Right ventricle myocardium inferior (tissue), 1 donor: Measurements from ENCODE around the gene RRM2. TPM values are rescaled to one million over a fixed set of nuclear protein-coding genes. Genes with fewer than 3 reads are reported as not detected.

ENCODE experiments used
- ATAC-seq: fragments of 200-7000 bp; cut with Tn5 transposase; one replicate; pipeline ENCODE4 v1.9.1; 2020; ENCODE audit warnings: mild to moderate bottlenecking, moderate library complexity
- DNase-seq: peaks from one replicate; pipeline ENCODE4 v3.0.0; 2021; ENCODE audit errors: missing footprints
- intact Hi-C: fragments of 100-400 bp; cut with DNase I; formaldehyde crosslinking; loops from one replicate; pipeline ENCODE4 v1.11.0; 2022
- total RNA-seq: library from RNA; stranded (reverse); fragmentation: NEBNext Ultra II Directional; extraction: Animal tissue kit (Norgen Biotek cat#: 25700); gene quantifications from one replicate; pipeline ENCODE4 v1.2.1, GENCODE V29; 2021
- donor health status: DM: no; HTN: yes; CAD: no; lungs with severe emphysema.

RRM2 gene
- total RNA-seq, 1 donor from 2014 or later, result 4.2 TPM

DNA sequence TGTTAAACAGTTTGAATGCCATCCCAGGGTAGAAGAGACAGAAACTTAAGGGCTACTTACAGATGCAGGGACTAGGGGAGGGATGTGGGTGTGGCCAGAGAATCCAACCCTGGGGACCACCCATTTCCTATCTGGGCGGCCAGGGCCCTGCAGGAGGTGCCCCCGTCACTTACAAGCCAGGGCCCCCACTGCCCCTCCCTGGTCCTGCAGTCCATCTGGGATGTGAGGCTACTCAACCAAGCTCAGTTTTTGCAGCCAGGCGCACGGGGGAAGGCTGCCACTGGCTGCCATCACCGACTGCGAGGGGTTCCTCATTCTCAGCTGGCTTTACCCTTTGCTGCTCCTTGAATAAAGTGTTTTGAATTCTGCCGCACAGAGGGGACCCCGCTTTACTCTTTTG, 42.1 kb downstream of the RRM2 start:
- DNase-seq (no peak), ATAC-seq (no peak)
- intact Hi-C loops, result no loop called here

- ATAC-seq (no peak), DNase-seq (no peak)
These were observed 42.7 kb downstream of the RRM2 start for GRCh38 chr2:10165282-10165681.

GRCh38 chr2:10165861-10166675, 43.5 kb downstream of the RRM2 start:
- intact Hi-C loops, result no loop called here
- no peak for DNase-seq
- no peak for ATAC-seq

More at GRCh38 chr2:10165282-10165681, 42.7 kb downstream of the RRM2 start:
- intact Hi-C loops, result no loop called here

DNA sequence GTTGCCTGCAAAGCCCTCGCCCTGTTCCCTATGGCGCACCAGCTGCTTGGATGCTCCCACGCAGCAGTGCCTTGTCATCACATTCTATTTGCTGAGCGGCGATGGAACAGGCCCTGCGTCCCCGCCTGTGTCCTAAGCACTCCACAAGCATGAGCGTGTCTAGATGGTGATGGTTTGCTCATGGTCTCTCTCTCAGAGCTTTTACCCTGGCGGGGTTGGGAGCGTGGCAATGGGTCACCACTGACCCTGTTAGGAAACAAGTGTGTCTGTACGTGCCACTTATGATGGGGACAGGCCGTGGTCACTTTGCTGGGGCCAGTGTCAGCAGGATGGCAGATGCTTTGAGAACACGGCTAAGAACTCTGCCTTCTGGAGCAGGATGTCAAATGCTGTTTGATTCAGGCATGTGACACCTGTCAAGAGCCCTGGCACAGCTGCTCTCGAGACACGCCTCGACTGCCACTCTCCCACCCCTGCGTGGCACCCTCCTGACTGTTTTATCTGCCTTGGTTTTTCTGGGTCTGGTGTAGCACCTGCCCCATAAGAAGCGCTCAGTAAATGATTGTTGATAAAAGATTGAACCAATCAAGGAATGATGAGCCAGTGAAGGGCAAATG, 44.2 kb downstream of the RRM2 start:
- DNase-seq, result peak; percentile 40
- intact Hi-C loops, result no loop called here
- no peak for ATAC-seq

DNA sequence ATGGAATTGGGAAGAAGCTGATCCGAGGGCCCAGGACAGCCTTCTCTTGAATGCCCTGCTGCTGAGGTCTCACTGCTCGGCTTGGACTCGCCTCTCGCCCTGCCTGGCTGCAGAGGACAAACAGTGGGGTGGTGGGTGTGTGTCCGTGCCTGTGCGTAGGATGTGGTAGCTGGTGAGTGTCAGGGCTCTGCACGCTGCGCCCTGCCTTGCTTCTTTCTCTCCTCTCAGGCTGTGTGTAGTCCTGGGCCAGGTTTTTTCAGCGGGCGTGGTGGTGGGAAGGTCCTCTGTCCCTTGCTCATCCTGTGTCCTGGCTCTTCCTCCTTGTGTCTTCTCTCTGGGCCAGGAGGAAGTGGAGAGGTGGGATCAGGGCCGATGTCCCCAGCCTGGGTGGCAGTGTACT, 44.8 kb downstream of the RRM2 start:
- DNase-seq (no peak), ATAC-seq (no peak)
- intact Hi-C loops, result no loop called here

DNA sequence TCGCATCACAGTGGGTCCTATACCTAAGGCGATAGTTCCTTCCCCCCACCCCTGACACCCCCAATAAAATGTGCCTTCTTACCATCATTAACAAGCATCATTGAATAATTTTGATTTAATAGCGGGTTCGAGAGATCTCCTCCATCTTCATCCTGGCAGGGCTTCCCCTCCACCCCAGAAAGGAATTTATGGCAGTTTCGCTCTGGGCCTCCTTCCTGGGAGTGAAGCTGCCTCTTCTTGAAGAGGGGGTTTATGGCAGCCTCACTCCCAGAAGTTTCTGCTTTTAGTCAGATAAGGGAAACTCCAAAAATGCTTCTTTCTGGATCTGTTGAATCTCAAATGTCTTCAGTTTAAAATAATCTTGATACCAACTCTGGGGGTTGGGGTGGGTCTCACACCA, 45.7 kb downstream of the RRM2 start:
- ATAC-seq (no peak), DNase-seq (no peak)
- intact Hi-C loops, result no loop called here

GRCh38 chr2:10169053-10169578, 46.6 kb downstream of the RRM2 start:
- no peak for ATAC-seq

DNA sequence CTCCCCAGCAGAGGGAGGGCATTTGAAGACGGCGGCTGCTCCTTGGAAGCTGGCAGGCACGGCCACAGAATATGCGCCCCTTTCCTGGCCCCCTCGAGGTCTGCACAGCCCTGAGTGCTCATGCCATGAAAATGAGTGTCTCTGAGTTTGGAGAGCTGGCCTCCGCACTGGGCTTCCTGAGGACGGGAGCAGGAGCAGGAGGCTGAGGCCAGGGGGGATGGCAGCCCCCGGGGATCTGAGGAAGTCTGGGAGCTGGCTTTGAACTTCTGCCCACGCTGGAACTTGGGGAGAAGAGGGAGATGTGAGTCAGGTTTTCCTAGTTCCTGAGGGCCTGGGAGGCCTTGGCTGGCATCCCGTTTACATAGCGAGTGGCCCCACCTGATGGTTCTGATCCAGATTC, 47.0 kb downstream of the RRM2 start:
- DNase-seq, result no peak
- ATAC-seq, result no peak
- intact Hi-C loops, result no loop called here

More at GRCh38 chr2:10169053-10169578, 46.6 kb downstream of the RRM2 start:
- intact Hi-C loops, result no loop called here
- no peak for DNase-seq

DNA sequence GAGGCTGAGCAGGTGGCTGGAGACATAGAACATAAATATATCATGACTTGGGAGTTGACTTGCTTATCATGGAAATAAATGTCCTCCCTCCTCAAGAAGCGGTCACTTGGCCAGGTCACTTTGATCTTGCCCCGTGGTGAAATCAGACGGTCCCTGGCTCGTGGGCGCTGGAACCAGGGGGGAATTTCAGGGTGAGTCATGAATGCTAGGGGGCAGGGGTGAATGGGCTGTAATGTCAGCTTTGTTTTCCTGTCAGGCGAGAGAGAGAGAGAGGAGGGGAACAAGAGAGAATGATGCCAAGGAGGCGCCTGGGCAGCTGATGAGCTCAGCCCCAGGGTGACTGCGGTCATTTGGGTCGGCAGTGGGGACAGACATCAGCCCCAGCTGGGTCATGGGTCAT, 47.7 kb downstream of the RRM2 start:
- intact Hi-C loops, result no loop called here
- no peak for DNase-seq
- ATAC-seq, result no peak

GRCh38 chr2:10171006-10171800, 48.7 kb downstream of the RRM2 start:
- ATAC-seq, result no peak
- intact Hi-C loops, result no loop called here
- DNase-seq, result no peak

GRCh38 chr2:10172033-10172871, 49.7 kb downstream of the RRM2 start:
- intact Hi-C loops, result no loop called here
- DNase-seq, result no peak
- ATAC-seq, result no peak

DNA sequence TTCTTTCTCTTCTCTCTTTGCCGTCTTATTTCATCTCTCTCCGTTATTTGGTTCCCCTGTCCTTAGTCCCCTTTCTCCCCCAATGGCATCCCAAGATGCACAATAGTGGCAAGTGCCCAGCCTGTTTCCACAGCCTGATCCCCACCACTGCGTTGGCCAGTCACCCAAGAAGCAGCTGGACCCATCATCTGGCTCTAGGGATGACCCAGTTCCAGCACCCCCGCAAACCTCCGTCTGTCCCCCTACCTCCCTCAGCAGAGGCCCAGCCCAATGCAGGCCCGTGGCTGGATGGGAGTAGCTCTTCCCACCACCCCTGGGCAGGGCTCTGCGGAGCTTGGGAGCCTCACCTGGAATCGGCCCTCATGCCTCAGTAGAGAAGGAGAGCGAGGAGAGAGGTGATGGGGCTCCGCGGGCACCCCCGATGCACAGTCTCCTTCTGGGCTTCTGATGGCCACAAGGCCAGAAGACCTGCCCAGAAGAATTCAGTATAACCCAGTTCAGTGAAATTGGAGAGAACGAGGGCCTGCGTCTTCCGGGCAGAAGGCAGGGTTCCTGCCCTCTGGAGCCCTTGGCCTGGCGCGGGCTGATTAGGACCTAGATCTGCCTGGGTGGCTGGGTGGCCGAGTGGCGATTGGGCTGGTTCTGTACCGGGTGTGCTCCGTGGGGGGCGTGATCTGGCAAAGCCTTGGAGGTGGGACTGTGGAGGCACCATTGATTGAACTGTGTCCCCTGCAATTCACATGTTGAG, 50.9 kb downstream of the RRM2 start:
- ATAC-seq, result no peak
- intact Hi-C loops, result no loop called here
- DNase-seq, result no peak

DNA sequence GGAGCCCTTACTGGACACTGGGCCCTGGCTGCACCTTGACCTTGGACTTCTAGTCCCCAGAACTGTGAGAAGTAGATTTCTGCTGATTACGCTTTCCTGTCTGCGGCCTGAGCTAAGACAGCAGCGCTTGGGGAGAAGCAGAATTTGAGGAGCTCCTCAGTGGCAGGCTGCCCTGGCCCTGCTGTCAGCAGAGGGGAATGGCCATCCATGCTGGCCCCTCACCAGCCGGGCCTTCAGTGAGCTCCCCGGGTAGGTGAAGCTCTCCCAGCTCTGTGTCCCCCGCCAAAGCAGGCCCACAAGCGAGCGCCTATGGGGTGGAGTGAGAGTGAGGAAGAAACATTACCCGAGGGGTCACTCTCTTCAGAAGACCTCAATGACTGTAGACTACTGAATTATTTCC, 51.6 kb downstream of the RRM2 start:
- no peak for DNase-seq
- no peak for ATAC-seq
- intact Hi-C loops, result no loop called here

- no peak for DNase-seq
- no peak for ATAC-seq
- intact Hi-C loops, result no loop called here
These were observed 52.9 kb downstream of the RRM2 start for GRCh38 chr2:10175441-10175840.

- ATAC-seq, result no peak
- intact Hi-C loops, result no loop called here
- no peak for DNase-seq
These were observed 56.2 kb downstream of the RRM2 start for GRCh38 chr2:10178751-10179150.

GRCh38 chr2:10179422-10179821, 56.9 kb downstream of the RRM2 start:
- DNase-seq, result no peak
- ATAC-seq, result no peak
- intact Hi-C loops, result no loop called here

DNA sequence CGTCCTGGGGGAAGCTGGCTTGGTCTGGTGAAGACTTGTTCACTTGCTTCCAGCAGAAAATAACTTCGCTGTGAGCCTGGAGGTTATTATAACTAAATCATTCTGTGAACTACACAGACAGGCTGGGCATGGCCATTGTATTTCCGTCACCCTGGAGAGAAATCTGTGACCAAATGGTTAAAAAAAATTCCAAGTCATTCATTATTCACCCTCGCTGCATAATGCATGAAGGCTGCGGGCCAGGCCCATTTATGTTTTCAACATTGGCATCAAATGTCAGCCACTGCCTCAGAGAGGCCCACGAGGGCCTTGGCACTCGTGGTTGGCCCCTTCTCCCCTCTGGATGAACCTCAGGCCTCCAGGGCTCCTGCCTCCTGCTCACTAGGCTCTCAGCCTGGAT, 57.7 kb downstream of the RRM2 start:
- ATAC-seq, result no peak
- DNase-seq, result no peak
- intact Hi-C loops, result no loop called here
